ENCODE measurements around the gene TTC33.

TTC33 gene

DNA sequence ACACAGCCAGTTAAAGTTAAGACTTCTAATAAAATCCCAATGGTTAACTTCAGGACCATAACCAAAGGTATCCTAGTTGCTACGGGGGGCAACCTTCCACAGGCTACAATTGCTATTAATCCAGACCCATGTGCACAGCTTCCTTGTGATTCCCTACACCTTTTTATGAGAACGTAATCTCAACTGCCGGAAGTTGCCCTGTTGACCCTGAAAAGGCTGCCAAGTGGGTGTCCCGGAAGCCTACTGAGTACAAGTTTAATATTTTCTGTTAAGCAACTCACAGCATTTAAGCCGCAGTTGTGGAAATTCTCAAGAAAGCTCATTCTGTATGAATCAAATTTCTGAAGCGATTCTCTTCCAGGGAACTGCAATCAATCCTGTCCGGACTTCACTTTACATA is 124.5 kb downstream of the TTC33 start:
- H3K36me3 ChIP-seq (ENCODE audit: control insufficient read depth, low read depth, low read length): no peaks in the 10 kb centered on the region
- H3K9ac ChIP-seq (ENCODE audit: low read length): no peak overlapping the region
- H3K27ac ChIP-seq (ENCODE audit: low read length): no peak overlapping the region
- H3K27me3 ChIP-seq (ENCODE audit: control insufficient read depth, insufficient read depth, low read length): no peaks in the 10 kb centered on the region
- no peaks in the 10 kb centered on the region for H3K4me1 ChIP-seq (ENCODE audit: control insufficient read depth, low read depth, low read length)
- H3K4me3 ChIP-seq (ENCODE audit: low read length): no peak overlapping the region
- no peaks in the 10 kb centered on the region for H3K9me3 ChIP-seq (ENCODE audit: control insufficient read depth, low read depth, low read length)

DNA sequence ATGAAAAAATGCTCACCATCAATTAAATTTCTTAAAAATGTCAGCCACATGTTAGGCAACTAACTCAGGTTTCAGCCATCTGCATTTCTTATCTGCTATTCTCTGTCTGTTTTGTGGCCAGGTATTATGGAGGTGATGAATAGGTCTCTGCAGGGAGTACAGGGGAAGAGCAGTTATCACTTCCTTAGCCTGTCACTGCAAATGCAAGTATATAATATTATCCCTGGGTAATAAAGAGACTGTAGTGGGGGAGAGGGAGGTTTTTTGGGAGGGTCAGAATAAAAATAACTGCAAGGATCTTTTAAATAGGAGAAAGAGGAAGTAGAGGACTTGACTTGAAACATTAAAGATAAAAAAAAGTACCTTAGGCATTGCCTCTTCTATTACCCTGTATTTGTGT is 125.6 kb downstream of the TTC33 start:
- H3K36me3 ChIP-seq (ENCODE audit: control insufficient read depth, low read depth, low read length): no peaks in the 10 kb centered on the region
- H3K27ac ChIP-seq (ENCODE audit: low read length): no peak overlapping the region
- H3K4me1 ChIP-seq (ENCODE audit: control insufficient read depth, low read depth, low read length): no peaks in the 10 kb centered on the region
- no peaks in the 10 kb centered on the region for H3K9me3 ChIP-seq (ENCODE audit: control insufficient read depth, low read depth, low read length)
- no peak overlapping the region for H3K4me3 ChIP-seq (ENCODE audit: low read length)
- no peak overlapping the region for H3K9ac ChIP-seq (ENCODE audit: low read length)
- no peaks in the 10 kb centered on the region for H3K27me3 ChIP-seq (ENCODE audit: control insufficient read depth, insufficient read depth, low read length)

DNA sequence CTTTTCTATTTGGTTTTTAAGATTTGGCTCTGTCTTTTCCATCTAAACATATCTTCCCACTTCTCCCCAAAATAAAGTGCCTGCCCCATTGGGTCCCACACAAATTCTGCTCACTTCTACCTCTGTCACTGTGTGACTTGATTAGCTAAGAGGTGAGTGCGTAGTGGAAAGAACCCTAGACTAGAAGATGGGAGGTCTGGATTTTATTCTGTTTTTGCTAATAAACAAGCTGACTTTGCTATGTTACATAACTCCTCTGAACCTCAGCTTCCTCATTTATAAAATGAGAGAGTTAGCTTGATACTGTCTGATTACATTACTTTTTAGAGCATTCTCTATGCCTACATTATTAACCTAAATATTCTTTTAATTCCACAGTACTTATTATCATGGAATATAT is 127.4 kb downstream of the TTC33 start:
- Histone ChIP-seq H3K4me1 (ENCODE audit: control insufficient read depth, low read depth, low read length) (no peaks in the 10 kb centered on the region), H3K9ac (ENCODE audit: low read length) (no peak overlapping the region), H3K9me3 (ENCODE audit: control insufficient read depth, low read depth, low read length) (no peaks in the 10 kb centered on the region), H3K27me3 (ENCODE audit: control insufficient read depth, insufficient read depth, low read length) (no peaks in the 10 kb centered on the region), H3K27ac (ENCODE audit: low read length) (no peak overlapping the region), H3K4me3 (ENCODE audit: low read length) (no peak overlapping the region), H3K36me3 (ENCODE audit: control insufficient read depth, low read depth, low read length) (no peaks in the 10 kb centered on the region)

DNA sequence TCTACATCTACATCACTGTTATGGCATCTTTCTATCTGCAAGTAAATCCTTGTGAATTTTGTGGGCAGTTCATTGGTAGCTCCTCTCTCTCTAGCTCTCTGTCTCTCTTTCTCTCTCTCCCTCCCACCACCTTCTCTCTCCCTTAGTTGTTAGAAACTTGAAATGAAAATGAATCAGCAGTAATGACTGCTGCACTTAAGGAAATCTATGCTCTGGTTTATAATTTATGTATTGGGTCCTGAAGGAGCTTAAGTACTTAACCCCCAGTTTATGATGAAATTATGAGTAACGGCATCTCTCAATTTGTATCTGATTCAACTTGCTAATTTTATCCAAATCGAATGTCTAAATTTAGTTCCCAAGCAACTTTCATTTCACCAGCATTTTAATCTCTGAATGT is 128.1 kb downstream of the TTC33 start:
- H3K4me3 ChIP-seq (ENCODE audit: low read length): no peak overlapping the region
- H3K4me1 ChIP-seq (ENCODE audit: control insufficient read depth, low read depth, low read length): no peaks in the 10 kb centered on the region
- H3K27ac ChIP-seq (ENCODE audit: low read length): no peak overlapping the region
- no peak overlapping the region for H3K9ac ChIP-seq (ENCODE audit: low read length)
- H3K9me3 ChIP-seq (ENCODE audit: control insufficient read depth, low read depth, low read length): no peaks in the 10 kb centered on the region
- no peaks in the 10 kb centered on the region for H3K36me3 ChIP-seq (ENCODE audit: control insufficient read depth, low read depth, low read length)
- no peaks in the 10 kb centered on the region for H3K27me3 ChIP-seq (ENCODE audit: control insufficient read depth, insufficient read depth, low read length)

DNA sequence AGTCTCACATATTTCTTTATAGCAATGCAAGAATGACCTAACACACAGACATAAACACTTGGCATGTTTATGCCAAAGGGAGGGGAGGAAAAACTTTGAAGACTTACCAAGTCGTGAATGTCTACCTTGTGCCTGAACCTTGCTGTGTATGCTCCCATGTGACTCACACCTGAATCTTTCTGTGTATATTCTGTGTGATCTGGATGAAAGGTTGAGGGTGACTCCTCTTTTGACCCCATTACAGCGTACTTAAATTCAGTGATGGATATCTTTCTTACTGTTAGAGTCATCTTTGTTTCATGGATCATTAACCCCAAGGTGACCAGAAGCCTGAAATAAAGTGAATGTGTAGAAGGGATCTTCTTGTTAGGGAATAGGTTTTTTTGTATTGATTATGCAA is 129.0 kb downstream of the TTC33 start:
- no peak overlapping the region for H3K27ac ChIP-seq (ENCODE audit: low read length)
- no peak overlapping the region for H3K9ac ChIP-seq (ENCODE audit: low read length)
- H3K27me3 ChIP-seq (ENCODE audit: control insufficient read depth, insufficient read depth, low read length): no peaks in the 10 kb centered on the region
- H3K9me3 ChIP-seq (ENCODE audit: control insufficient read depth, low read depth, low read length): no peaks in the 10 kb centered on the region
- no peak overlapping the region for H3K4me3 ChIP-seq (ENCODE audit: low read length)
- no peaks in the 10 kb centered on the region for H3K4me1 ChIP-seq (ENCODE audit: control insufficient read depth, low read depth, low read length)
- H3K36me3 ChIP-seq (ENCODE audit: control insufficient read depth, low read depth, low read length): no peaks in the 10 kb centered on the region

DNA sequence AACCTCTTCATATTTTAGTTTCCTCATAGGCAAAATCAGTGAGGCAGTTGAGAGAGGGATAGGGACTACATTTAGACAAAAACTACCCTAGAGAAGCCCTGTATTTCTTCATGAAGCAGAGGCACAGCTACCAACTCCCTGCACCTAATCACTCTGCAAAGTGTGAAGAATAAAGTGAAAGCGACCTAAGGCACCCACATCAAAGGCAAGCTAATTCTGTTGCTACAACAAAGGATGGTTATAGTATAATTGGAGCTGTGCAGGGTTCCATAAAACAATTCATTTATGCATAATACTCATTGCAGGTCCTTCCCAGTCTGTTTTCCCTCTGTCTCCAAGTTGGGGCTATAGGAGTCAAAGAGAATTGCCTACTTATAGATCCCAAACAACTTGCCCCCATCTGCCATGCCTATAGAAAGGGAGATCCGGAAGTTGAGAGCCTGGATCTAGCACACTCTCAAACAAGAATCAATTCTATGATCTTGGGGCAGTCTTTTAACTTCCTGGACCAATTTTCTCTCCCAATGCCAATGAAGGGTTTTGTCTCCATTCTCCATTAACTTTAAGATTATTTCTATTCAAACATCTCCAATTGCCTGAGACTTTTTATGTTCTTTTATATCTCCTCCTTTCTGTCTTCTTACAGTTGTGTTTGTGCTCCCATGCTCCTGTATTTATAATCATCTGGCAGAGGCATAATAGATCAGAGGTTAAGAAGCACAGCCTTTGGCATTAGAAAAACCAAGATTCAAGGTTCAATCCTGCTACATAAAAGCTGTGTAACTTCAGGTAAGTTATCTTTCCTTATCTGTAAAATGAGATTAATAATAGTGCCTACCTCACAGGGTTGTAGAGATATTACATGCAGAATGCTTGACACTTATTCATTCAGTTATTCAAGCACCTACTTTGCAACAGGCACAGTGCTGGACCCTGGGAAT is 132.0 kb downstream of the TTC33 start:
- H3K9ac ChIP-seq (ENCODE audit: low read length): no peak overlapping the region
- no peaks in the 10 kb centered on the region for H3K4me1 ChIP-seq (ENCODE audit: control insufficient read depth, low read depth, low read length)
- no peaks in the 10 kb centered on the region for H3K36me3 ChIP-seq (ENCODE audit: control insufficient read depth, low read depth, low read length)
- no peaks in the 10 kb centered on the region for H3K9me3 ChIP-seq (ENCODE audit: control insufficient read depth, low read depth, low read length)
- H3K4me3 ChIP-seq (ENCODE audit: low read length): no peak overlapping the region
- H3K27me3 ChIP-seq (ENCODE audit: control insufficient read depth, insufficient read depth, low read length): no peaks in the 10 kb centered on the region
- H3K27ac ChIP-seq (ENCODE audit: low read length): no peak overlapping the region

DNA sequence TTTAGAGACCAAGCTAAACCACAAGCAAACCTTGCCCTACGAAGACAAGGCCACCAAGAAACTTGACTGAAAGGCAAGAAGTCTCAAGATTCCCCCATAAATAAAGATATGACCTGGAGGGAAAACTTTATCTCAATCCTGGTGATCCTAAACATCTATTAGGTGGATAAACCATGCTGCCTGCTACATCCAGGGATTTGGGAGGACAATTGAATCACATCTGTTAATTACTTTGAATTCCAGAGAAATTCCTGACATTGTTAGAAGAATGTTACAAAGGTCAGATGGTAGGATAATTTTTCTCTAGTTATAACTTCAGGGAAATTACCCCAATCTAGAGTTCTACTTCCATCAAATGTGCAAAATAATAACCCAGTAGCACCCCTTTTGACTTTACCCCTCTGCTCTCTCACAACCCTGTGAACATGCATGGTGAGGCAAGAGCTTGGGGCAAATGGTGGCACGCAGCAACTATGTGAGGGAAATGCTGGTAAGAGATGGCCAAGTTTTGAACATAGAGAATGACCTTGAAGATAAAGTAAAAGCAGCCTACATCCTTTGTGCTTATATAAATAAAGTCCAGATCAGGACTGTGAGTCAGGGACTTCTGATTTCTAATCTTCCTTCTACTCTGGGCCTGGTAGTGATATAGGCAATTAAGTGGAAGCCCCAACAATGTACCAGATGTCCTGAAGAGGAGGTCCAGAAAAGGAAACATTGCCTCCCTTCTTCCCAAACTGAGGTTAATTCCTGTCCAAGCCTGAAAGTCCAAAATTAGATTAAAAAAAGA is 133.1 kb downstream of the TTC33 start:
- no peak overlapping the region for H3K27ac ChIP-seq (ENCODE audit: low read length)
- no peak overlapping the region for H3K9ac ChIP-seq (ENCODE audit: low read length)
- H3K27me3 ChIP-seq (ENCODE audit: control insufficient read depth, insufficient read depth, low read length): no peaks in the 10 kb centered on the region
- no peaks in the 10 kb centered on the region for H3K36me3 ChIP-seq (ENCODE audit: control insufficient read depth, low read depth, low read length)
- H3K4me3 ChIP-seq (ENCODE audit: low read length): no peak overlapping the region
- H3K4me1 ChIP-seq (ENCODE audit: control insufficient read depth, low read depth, low read length): no peaks in the 10 kb centered on the region
- H3K9me3 ChIP-seq (ENCODE audit: control insufficient read depth, low read depth, low read length): no peaks in the 10 kb centered on the region

DNA sequence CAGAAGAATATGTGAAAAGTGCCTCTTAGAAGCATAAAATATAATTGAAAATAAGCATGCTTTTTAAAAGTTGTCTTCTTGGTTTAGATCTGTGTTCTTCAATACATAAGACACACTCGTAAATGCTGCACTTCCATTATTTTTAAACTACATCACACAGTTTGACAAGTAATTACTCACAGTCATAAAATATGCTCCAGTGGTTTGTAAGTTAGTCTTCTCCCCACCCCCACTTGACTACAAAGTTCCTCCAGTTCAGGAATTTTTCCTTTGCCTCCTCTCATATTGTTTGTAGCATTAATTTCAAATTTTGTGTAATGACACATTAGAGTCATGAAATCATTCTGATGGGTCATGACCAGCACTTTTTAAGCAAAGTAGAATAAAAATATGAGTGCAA is 136.3 kb downstream of the TTC33 start:
- Histone ChIP-seq H3K27ac (ENCODE audit: low read length) (no peak overlapping the region), H3K9ac (ENCODE audit: low read length) (no peak overlapping the region), H3K9me3 (ENCODE audit: control insufficient read depth, low read depth, low read length) (no peaks in the 10 kb centered on the region), H3K36me3 (ENCODE audit: control insufficient read depth, low read depth, low read length) (no peaks in the 10 kb centered on the region), H3K27me3 (ENCODE audit: control insufficient read depth, insufficient read depth, low read length) (no peaks in the 10 kb centered on the region), H3K4me3 (ENCODE audit: low read length) (no peak overlapping the region), H3K4me1 (ENCODE audit: control insufficient read depth, low read depth, low read length) (no peaks in the 10 kb centered on the region)

DNA sequence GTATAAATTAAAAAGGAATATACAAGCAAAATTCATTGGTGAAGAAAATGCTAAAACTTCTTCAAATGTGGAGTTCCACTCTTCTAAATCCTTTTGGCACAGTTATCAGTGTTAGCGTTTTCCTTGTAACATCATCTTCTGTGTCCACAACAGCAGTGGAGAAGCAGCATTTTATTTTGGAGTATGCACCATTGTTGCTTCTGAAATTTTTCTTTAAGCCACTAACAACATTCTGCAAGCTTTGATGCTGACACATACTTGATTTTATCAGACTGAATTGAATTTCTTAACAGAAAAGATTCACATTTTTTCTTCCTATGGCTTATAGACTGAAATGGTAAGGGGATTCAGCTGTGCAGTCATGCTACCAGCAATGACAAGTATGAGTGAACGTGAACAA is 136.8 kb downstream of the TTC33 start:
- Histone ChIP-seq H3K27ac (ENCODE audit: low read length) (no peak overlapping the region), H3K4me1 (ENCODE audit: control insufficient read depth, low read depth, low read length) (no peaks in the 10 kb centered on the region)

DNA sequence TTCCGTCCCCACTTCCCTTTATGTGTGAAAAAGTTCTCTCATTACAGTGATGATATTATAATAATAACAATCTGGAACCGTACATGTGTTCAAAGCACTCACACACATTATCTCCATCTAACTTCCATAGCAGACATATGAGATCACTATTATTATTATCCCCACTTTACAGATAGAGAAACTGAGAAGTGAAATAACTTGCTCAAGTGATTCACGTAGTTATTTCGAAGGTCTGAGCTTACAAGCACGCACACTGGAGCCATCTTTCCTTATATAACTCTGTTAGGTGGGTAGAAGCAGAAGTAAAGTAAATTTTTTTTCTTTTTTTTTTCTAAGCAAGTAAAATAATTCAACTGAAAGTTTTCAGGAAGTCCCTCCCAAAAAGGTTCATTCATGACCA is 139.0 kb downstream of the TTC33 start:
- Histone ChIP-seq H3K27ac (ENCODE audit: low read length) (no peak overlapping the region), H3K4me3 (ENCODE audit: low read length) (no peak overlapping the region), H3K27me3 (ENCODE audit: control insufficient read depth, insufficient read depth, low read length) (no peaks in the 10 kb centered on the region), H3K9me3 (ENCODE audit: control insufficient read depth, low read depth, low read length) (no peaks in the 10 kb centered on the region), H3K9ac (ENCODE audit: low read length) (no peak overlapping the region), H3K36me3 (ENCODE audit: control insufficient read depth, low read depth, low read length) (no peaks in the 10 kb centered on the region), H3K4me1 (ENCODE audit: control insufficient read depth, low read depth, low read length) (no peaks in the 10 kb centered on the region)

More for the DNA sequence above, 136.8 kb downstream of the TTC33 start:
- Histone ChIP-seq H3K36me3 (ENCODE audit: control insufficient read depth, low read depth, low read length) (no peaks in the 10 kb centered on the region), H3K9ac (ENCODE audit: low read length) (no peak overlapping the region), H3K4me3 (ENCODE audit: low read length) (no peak overlapping the region), H3K27me3 (ENCODE audit: control insufficient read depth, insufficient read depth, low read length) (no peaks in the 10 kb centered on the region), H3K9me3 (ENCODE audit: control insufficient read depth, low read depth, low read length) (no peaks in the 10 kb centered on the region)

DNA sequence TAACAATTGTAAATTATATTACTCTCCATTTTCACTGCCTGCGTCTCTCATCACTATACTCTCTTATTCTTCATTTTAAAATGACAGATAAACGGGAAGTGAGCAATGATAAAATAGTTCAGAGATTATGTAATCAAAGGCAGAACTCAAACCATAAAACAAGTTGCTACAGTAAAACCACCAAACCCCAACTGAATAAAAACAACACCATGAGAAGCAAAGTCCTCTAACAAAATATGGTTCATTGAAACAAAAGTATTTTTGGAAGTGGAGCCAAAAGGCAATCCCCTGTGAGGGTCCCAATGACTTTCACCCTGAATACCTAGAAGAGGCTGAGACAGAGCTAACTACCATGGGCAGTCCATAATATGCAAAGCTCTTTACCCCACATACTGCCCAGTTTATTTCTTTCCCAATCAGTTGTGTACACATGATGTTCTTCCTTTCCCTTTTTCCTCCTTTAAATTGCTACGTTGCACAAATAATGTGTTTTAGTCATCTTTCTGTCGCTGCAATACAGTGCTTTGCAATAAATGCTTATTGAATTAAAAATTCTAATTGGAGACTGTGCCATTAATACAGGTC is 140.1 kb downstream of the TTC33 start:
- no peaks in the 10 kb centered on the region for H3K4me1 ChIP-seq (ENCODE audit: control insufficient read depth, low read depth, low read length)
- H3K9ac ChIP-seq (ENCODE audit: low read length): no peak overlapping the region
- H3K36me3 ChIP-seq (ENCODE audit: control insufficient read depth, low read depth, low read length): no peaks in the 10 kb centered on the region
- H3K27ac ChIP-seq (ENCODE audit: low read length): no peak overlapping the region
- no peaks in the 10 kb centered on the region for H3K27me3 ChIP-seq (ENCODE audit: control insufficient read depth, insufficient read depth, low read length)
- no peaks in the 10 kb centered on the region for H3K9me3 ChIP-seq (ENCODE audit: control insufficient read depth, low read depth, low read length)
- H3K4me3 ChIP-seq (ENCODE audit: low read length): no peak overlapping the region
